ENCODE results near the gene SERPINA9.

The SERPINA9 gene

GRCh38 chr14:94466706-94467370, 9.2 kb downstream of the SERPINA9 start:
- H3K27me3 ChIP-seq (ENCODE audit: insufficient read depth, low read length, poor library complexity): no peaks in the 10 kb centered on the region
- no peaks in the 10 kb centered on the region for H3K79me2 ChIP-seq (ENCODE audit: control insufficient read depth, insufficient read depth, low read length)
- H3K4me1 ChIP-seq (ENCODE audit: control insufficient read depth, low read depth, low read length): no peaks in the 10 kb centered on the region
- H3K23ac ChIP-seq (ENCODE audit: low read length): no peak overlapping the region
- H4K5ac ChIP-seq (ENCODE audit: low read length): no peak overlapping the region
- no peak for DNase-seq
- no peak overlapping the region for H3K56ac ChIP-seq (ENCODE audit: low read length)
- no peak overlapping the region for H3K18ac ChIP-seq (ENCODE audit: low read length)
- H2BK120ac ChIP-seq (ENCODE audit: low read depth, low read length): no peak overlapping the region
- H3K4me3 ChIP-seq (ENCODE audit: low read length): no peak overlapping the region
- H3K27ac ChIP-seq (ENCODE audit: low read depth, low read length): no peak overlapping the region
- H3K9ac ChIP-seq (ENCODE audit: low read length): no peak overlapping the region
- H4K8ac ChIP-seq (ENCODE audit: low read depth, low read length): no peak overlapping the region
- WGBS (ENCODE audit: extremely low coverage, insufficient coverage, low lambda C conversion rate): no CpG with 5 or more reads among the region's 3 CpGs
- H3K79me1 ChIP-seq (ENCODE audit: low read length): no peaks in the 10 kb centered on the region
- H2BK5ac ChIP-seq (ENCODE audit: low read length): no peak overlapping the region
- no peak overlapping the region for H3K4me2 ChIP-seq (ENCODE audit: low read length)
- no peak overlapping the region for H3K4ac ChIP-seq (ENCODE audit: low read depth, low read length)
- no peak overlapping the region for H2BK15ac ChIP-seq (replicated peaks; ENCODE audit: low read depth)
- H2AK5ac ChIP-seq (ENCODE audit: low read length): no peak overlapping the region
- no peaks in the 10 kb centered on the region for H3K36me3 ChIP-seq (ENCODE audit: control insufficient read depth, insufficient read depth, low read length)

GRCh38 chr14:94465042-94465441, 11.0 kb downstream of the SERPINA9 start:
- no peaks in the 10 kb centered on the region for H3K79me1 ChIP-seq (ENCODE audit: low read length)
- no peak overlapping the region for H2BK15ac ChIP-seq (replicated peaks; ENCODE audit: low read depth)
- no peak overlapping the region for H3K27ac ChIP-seq (ENCODE audit: low read depth, low read length)
- no peaks in the 10 kb centered on the region for H3K79me2 ChIP-seq (ENCODE audit: control insufficient read depth, insufficient read depth, low read length)
- H3K4me1 ChIP-seq (ENCODE audit: control insufficient read depth, low read depth, low read length): no peaks in the 10 kb centered on the region
- no peaks in the 10 kb centered on the region for H3K36me3 ChIP-seq (ENCODE audit: control insufficient read depth, insufficient read depth, low read length)
- no peak for DNase-seq
- H2BK120ac ChIP-seq (ENCODE audit: low read depth, low read length): no peak overlapping the region
- H3K18ac ChIP-seq (ENCODE audit: low read length): no peak overlapping the region
- WGBS (ENCODE audit: extremely low coverage, insufficient coverage, low lambda C conversion rate): no CpG with 5 or more reads among the region's 5 CpGs
- H3K56ac ChIP-seq (ENCODE audit: low read length): no peak overlapping the region
- no peak overlapping the region for H2AK5ac ChIP-seq (ENCODE audit: low read length)
- no peak overlapping the region for H3K4me2 ChIP-seq (ENCODE audit: low read length)
- H3K23ac ChIP-seq (ENCODE audit: low read length): no peak overlapping the region
- no peak overlapping the region for H4K5ac ChIP-seq (ENCODE audit: low read length)
- no peak overlapping the region for H3K4ac ChIP-seq (ENCODE audit: low read depth, low read length)
- H3K9ac ChIP-seq (ENCODE audit: low read length): no peak overlapping the region
- H2BK5ac ChIP-seq (ENCODE audit: low read length): no peak overlapping the region
- H3K27me3 ChIP-seq (ENCODE audit: insufficient read depth, low read length, poor library complexity): no peaks in the 10 kb centered on the region
- H3K4me3 ChIP-seq (ENCODE audit: low read length): no peak overlapping the region
- no peak overlapping the region for H4K8ac ChIP-seq (ENCODE audit: low read depth, low read length)

- Histone ChIP-seq H3K27ac (ENCODE audit: low read depth, low read length) (no peak overlapping the region), H4K5ac (ENCODE audit: low read length) (no peak overlapping the region), H2BK5ac (ENCODE audit: low read length) (no peak overlapping the region), H3K4me3 (ENCODE audit: low read length) (no peak overlapping the region), H2AK5ac (ENCODE audit: low read length) (no peak overlapping the region), H3K56ac (ENCODE audit: low read length) (no peak overlapping the region), H3K36me3 (ENCODE audit: control insufficient read depth, insufficient read depth, low read length) (no peaks in the 10 kb centered on the region), H3K23ac (ENCODE audit: low read length) (no peak overlapping the region), H3K18ac (ENCODE audit: low read length) (no peak overlapping the region), H3K4ac (ENCODE audit: low read depth, low read length) (no peak overlapping the region), H2BK15ac (replicated peaks; ENCODE audit: low read depth) (no peak overlapping the region), H3K4me2 (ENCODE audit: low read length) (no peak overlapping the region), H3K79me2 (ENCODE audit: control insufficient read depth, insufficient read depth, low read length) (no peaks in the 10 kb centered on the region), H3K79me1 (ENCODE audit: low read length) (no peaks in the 10 kb centered on the region), H3K27me3 (ENCODE audit: insufficient read depth, low read length, poor library complexity) (no peaks in the 10 kb centered on the region), H3K9ac (ENCODE audit: low read length) (no peak overlapping the region), H4K8ac (ENCODE audit: low read depth, low read length) (no peak overlapping the region), H2BK120ac (ENCODE audit: low read depth, low read length) (no peak overlapping the region), H3K4me1 (ENCODE audit: control insufficient read depth, low read depth, low read length) (no peaks in the 10 kb centered on the region)
- WGBS (ENCODE audit: extremely low coverage, insufficient coverage, low lambda C conversion rate): no CpG with 5 or more reads among the region's 5 CpGs
- DNase-seq: no peak
Measured at GRCh38 chr14:94464290-94464689, 11.7 kb downstream of the SERPINA9 start.

- no peak overlapping the region for H3K4me2 ChIP-seq (ENCODE audit: low read length)
- no peak overlapping the region for H3K9ac ChIP-seq (ENCODE audit: low read length)
- no peak overlapping the region for H4K5ac ChIP-seq (ENCODE audit: low read length)
- no peak overlapping the region for H2BK120ac ChIP-seq (ENCODE audit: low read depth, low read length)
- H3K4me3 ChIP-seq (ENCODE audit: low read length): no peak overlapping the region
- no peaks in the 10 kb centered on the region for H3K4me1 ChIP-seq (ENCODE audit: control insufficient read depth, low read depth, low read length)
- no peak overlapping the region for H4K8ac ChIP-seq (ENCODE audit: low read depth, low read length)
- H2AK5ac ChIP-seq (ENCODE audit: low read length): no peak overlapping the region
- DNase-seq: no peak
- no peak overlapping the region for H3K23ac ChIP-seq (ENCODE audit: low read length)
- no peak overlapping the region for H3K18ac ChIP-seq (ENCODE audit: low read length)
- no peaks in the 10 kb centered on the region for H3K27me3 ChIP-seq (ENCODE audit: insufficient read depth, low read length, poor library complexity)
- no peak overlapping the region for H3K4ac ChIP-seq (ENCODE audit: low read depth, low read length)
- H2BK15ac ChIP-seq (replicated peaks; ENCODE audit: low read depth): no peak overlapping the region
- H2BK5ac ChIP-seq (ENCODE audit: low read length): no peak overlapping the region
- H3K79me2 ChIP-seq (ENCODE audit: control insufficient read depth, insufficient read depth, low read length): no peaks in the 10 kb centered on the region
- H3K27ac ChIP-seq (ENCODE audit: low read depth, low read length): no peak overlapping the region
- H3K56ac ChIP-seq (ENCODE audit: low read length): no peak overlapping the region
- H3K79me1 ChIP-seq (ENCODE audit: low read length): no peaks in the 10 kb centered on the region
- H3K36me3 ChIP-seq (ENCODE audit: control insufficient read depth, insufficient read depth, low read length): no peaks in the 10 kb centered on the region
- no CpG with 5 or more reads among the region's 7 CpGs for WGBS (ENCODE audit: extremely low coverage, insufficient coverage, low lambda C conversion rate)
Measured at GRCh38 chr14:94462763-94463572, 13.0 kb downstream of the SERPINA9 start.

GRCh38 chr14:94462219-94462551, 13.8 kb downstream of the SERPINA9 start:
- Histone ChIP-seq H3K9ac (ENCODE audit: low read length) (no peak overlapping the region), H2BK15ac (replicated peaks; ENCODE audit: low read depth) (no peak overlapping the region), H3K79me1 (ENCODE audit: low read length) (no peaks in the 10 kb centered on the region), H3K36me3 (ENCODE audit: control insufficient read depth, insufficient read depth, low read length) (no peaks in the 10 kb centered on the region), H3K79me2 (ENCODE audit: control insufficient read depth, insufficient read depth, low read length) (no peaks in the 10 kb centered on the region), H3K4me1 (ENCODE audit: control insufficient read depth, low read depth, low read length) (no peaks in the 10 kb centered on the region), H3K18ac (ENCODE audit: low read length) (no peak overlapping the region), H2AK5ac (ENCODE audit: low read length) (no peak overlapping the region), H2BK5ac (ENCODE audit: low read length) (no peak overlapping the region), H3K4me2 (ENCODE audit: low read length) (no peak overlapping the region), H2BK120ac (ENCODE audit: low read depth, low read length) (no peak overlapping the region), H3K27me3 (ENCODE audit: insufficient read depth, low read length, poor library complexity) (no peaks in the 10 kb centered on the region), H3K56ac (ENCODE audit: low read length) (no peak overlapping the region), H3K4me3 (ENCODE audit: low read length) (no peak overlapping the region), H4K5ac (ENCODE audit: low read length) (no peak overlapping the region), H3K4ac (ENCODE audit: low read depth, low read length) (no peak overlapping the region), H3K27ac (ENCODE audit: low read depth, low read length) (no peak overlapping the region), H3K23ac (ENCODE audit: low read length) (no peak overlapping the region), H4K8ac (ENCODE audit: low read depth, low read length) (no peak overlapping the region)
- WGBS (ENCODE audit: extremely low coverage, insufficient coverage, low lambda C conversion rate): no CpG with 5 or more reads among the region's 6 CpGs
- no peak for DNase-seq

Data from mesendoderm (in vitro differentiated cells).